Gastroesophageal sphincter (tissue), 3 donors: ENCODE data around the gene CSNK1A1L.

Experiments
- EP300 ChIP-seq: sonication (generic); formaldehyde crosslinking; IDR thresholded peaks from one replicate; pipeline ENCODE4 v1.6.1; 2017; ENCODE audit warnings: antibody characterized with exemption, mild to moderate bottlenecking
- POLR2A ChIP-seq, 2 donors: fragments of 450-650 bp; IDR thresholded peaks; one replicate each; pipeline ENCODE4 v1.6.1; 2017; ENCODE audit warnings: antibody characterized with exemption in 2 of 2, mild to moderate bottlenecking in 2 of 2, moderate library complexity in 1 of 2
- TF ChIP-seq, protein P1 (sequence below), 4 experiments: fragments of 200-600 bp in 2 of 4; fragments of 450-650 bp in 2 of 4; sonication (generic) in 1 of 4; IDR thresholded peaks; one replicate each; pipeline ENCODE4 v1.5.1; 2017 to 2019; ENCODE audit warnings: antibody characterized with exemption in 4 of 4, mild to moderate bottlenecking in 2 of 4, moderate library complexity in 2 of 4

DNA sequence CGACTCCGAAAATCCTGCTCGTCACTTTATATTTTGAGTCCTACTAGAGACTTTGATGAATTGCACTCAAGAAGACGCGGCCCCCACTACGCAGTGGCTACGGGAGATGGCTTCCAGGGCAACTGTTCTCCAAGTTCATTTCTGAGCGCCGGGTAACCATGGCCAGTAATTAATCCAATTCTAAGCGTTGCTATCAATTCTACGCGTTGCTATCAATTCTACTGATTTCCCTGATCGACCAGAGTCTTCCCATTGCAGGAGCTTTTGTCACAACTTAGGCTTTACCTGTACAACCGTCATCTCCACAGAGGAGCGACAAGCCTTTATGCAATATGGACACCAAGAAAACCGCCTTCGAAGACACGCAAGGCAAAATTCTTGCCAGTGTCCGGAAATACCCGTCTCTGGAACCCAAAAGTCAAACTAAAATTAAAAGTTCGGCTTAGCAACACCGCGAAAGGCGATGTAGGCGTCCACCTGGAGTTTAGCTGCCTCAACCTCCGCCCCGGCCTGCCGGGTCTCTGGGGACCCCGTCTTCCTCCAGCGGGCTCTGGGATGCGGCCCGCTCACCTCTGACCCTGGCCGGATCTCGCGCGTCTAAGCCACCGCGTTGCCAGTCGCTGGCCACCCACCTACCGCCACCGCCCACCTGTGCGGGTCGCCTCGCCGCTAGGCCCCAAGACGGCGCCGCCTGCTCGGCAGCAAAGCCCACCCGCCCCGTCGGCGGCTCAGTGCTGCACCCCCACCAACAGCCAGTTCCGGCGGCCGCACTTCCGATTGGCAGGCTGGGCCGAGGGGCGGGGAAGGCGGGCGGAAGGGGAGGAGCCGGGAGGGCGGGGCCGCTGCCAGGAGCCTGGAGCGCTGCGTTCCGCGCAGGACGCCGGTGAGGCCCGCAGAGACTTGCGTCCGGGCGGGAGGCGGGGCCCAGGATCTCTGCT, 46.3 kb downstream of the CSNK1A1L start, which contains the start of gene SUPT20H:
- TF ChIP-seq POLR2A (IDR thresholded peaks at IDR 0.05) = peak; percentile 78 to 81
- TF ChIP-seq, protein P1, sequence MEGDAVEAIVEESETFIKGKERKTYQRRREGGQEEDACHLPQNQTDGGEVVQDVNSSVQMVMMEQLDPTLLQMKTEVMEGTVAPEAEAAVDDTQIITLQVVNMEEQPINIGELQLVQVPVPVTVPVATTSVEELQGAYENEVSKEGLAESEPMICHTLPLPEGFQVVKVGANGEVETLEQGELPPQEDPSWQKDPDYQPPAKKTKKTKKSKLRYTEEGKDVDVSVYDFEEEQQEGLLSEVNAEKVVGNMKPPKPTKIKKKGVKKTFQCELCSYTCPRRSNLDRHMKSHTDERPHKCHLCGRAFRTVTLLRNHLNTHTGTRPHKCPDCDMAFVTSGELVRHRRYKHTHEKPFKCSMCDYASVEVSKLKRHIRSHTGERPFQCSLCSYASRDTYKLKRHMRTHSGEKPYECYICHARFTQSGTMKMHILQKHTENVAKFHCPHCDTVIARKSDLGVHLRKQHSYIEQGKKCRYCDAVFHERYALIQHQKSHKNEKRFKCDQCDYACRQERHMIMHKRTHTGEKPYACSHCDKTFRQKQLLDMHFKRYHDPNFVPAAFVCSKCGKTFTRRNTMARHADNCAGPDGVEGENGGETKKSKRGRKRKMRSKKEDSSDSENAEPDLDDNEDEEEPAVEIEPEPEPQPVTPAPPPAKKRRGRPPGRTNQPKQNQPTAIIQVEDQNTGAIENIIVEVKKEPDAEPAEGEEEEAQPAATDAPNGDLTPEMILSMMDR (IDR thresholded peaks at IDR 0.05) = peak in 1 of 4 experiments; percentile 34
- TF ChIP-seq EP300 = no peak
